ENCODE results near the gene GZF1. TPM values are rescaled to one million over a fixed set of nuclear protein-coding genes. Genes with fewer than 3 reads are reported as not detected.

GZF1 gene
- total and polyA plus RNA-seq, 5 donors from 2014 or later, result 3.1 to 24.8 (median 3.4) TPM

DNA sequence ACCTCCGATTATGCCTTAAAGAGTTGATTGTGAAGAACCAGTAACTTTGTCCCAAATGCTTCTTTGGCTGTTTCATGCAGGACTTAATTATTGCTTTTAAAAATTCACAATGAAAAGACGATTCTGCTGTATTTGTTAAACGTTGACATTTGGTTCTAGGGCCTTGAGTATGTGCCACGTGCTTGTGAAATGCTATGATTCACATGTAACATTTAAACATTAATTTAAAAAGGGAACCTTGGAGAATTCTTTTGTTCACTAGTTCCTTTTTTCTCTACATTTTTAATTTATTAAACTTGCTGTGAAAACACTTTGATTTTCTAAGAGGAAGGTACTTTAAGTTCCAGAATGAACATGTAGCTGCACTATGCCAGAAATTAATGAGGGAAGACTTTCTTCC, 9.5 kb downstream of the GZF1 start:
- ATAC-seq (ENCODE audit: low read depth in 2 of 2) (no peak), DNase-seq (no peak)
- peaks cover 9% of the 10 kb centered on the region for H3K4me1 ChIP-seq (ENCODE audit: control insufficient read depth, insufficient read depth, low read length, poor library complexity, severe bottlenecking)
- Mint-ChIP-seq H3K9me3 (peaks cover 0 to 2% (median 0%) of the 10 kb centered on the region in 7 donors), H3K27me3 (no peaks in the 10 kb centered on the region), H3K4me3 (no peak overlapping the region), H3K36me3 (peaks cover 44% of the 10 kb centered on the region), H3K4me1 (peaks cover 13 to 18% (median 15%) of the 10 kb centered on the region in 4 donors), H3K27ac (no peak overlapping the region)
- H3K9me3 ChIP-seq (ENCODE audit: control insufficient read depth in 2 of 2, low read length in 2 of 2), result no peaks in the 10 kb centered on the region
- no peak overlapping the region for H3K4me3 ChIP-seq (ENCODE audit: low read depth, low read length)
- no peak overlapping the region for H3K27ac ChIP-seq (ENCODE audit: insufficient read depth, low read length, poor library complexity, severe bottlenecking)
- H3K36me3 ChIP-seq (ENCODE audit: control insufficient read depth, insufficient read depth, low read length), result peaks cover 74% of the 10 kb centered on the region
- H3K27me3 ChIP-seq (ENCODE audit: control insufficient read depth, insufficient read depth, low read length), result no peaks in the 10 kb centered on the region

DNA sequence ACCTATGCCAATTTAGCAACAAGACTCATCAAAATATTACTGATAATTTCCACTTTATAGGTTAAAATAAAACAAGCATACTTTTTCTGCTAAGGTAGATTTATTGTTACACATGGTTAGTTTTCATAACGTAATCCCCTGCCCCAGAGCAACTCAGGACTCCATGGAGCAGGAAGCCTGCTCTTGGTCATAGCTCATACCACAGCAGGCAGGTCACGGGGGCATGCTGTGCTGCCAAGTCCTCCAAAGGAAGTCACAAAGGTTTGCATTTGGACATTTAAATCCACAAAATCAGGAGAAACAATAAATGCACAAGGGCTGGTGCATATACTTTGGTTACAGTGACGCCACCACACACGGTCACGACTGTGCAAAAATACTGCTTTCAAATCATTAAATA, 12.5 kb downstream of the GZF1 start:
- DNase-seq, result no peak
- Mint-ChIP-seq H3K27me3 (no peaks in the 10 kb centered on the region), H3K27ac (no peak overlapping the region), H3K36me3 (peaks cover 46% of the 10 kb centered on the region), H3K4me3 (no peak overlapping the region), H3K9me3 (peaks cover 0 to 2% (median 0%) of the 10 kb centered on the region in 7 donors), H3K4me1 (peaks cover 0 to 9% (median 2%) of the 10 kb centered on the region in 4 donors)
- H3K36me3 ChIP-seq (ENCODE audit: control insufficient read depth, insufficient read depth, low read length), result peaks cover 71% of the 10 kb centered on the region
- no peaks in the 10 kb centered on the region for H3K4me1 ChIP-seq (ENCODE audit: control insufficient read depth, insufficient read depth, low read length, poor library complexity, severe bottlenecking)
- H3K27ac ChIP-seq (ENCODE audit: insufficient read depth, low read length, poor library complexity, severe bottlenecking), result no peak overlapping the region
- H3K27me3 ChIP-seq (ENCODE audit: control insufficient read depth, insufficient read depth, low read length), result no peaks in the 10 kb centered on the region
- H3K4me3 ChIP-seq (ENCODE audit: low read depth, low read length), result no peak overlapping the region
- no peaks in the 10 kb centered on the region for H3K9me3 ChIP-seq (ENCODE audit: control insufficient read depth in 2 of 2, low read length in 2 of 2)
- ATAC-seq (ENCODE audit: low read depth in 2 of 2), result no peak

DNA sequence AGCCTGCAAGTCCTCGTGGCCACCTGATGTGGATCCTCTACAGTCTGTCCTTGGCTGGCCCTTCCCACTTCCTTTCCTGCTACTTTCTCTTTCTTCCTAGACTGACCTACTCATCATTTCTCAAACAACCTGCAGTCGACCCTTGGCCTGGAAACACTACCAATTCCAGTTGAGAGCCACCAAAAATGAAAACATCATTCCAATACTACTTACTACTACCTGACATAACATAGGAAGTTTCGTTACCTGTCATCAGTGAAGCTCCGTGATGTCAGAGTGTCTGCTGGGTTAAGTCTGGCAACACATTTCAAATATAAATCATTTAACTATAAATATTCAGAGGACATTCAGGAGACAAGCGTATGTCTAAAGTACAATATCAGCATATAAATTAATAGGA, 13.8 kb downstream of the GZF1 start:
- Mint-ChIP-seq H3K27ac (peak overlapping the region in 1 of 3 donors; percentile 95), H3K4me3 (no peak overlapping the region), H3K4me1 (peaks cover 0 to 9% (median 2%) of the 10 kb centered on the region in 4 donors), H3K36me3 (peaks cover 46% of the 10 kb centered on the region), H3K27me3 (no peaks in the 10 kb centered on the region), H3K9me3 (peaks cover 0 to 2% (median 0%) of the 10 kb centered on the region in 7 donors)
- H3K27ac ChIP-seq (ENCODE audit: insufficient read depth, low read length, poor library complexity, severe bottlenecking), result no peak overlapping the region
- no peaks in the 10 kb centered on the region for H3K27me3 ChIP-seq (ENCODE audit: control insufficient read depth, insufficient read depth, low read length)
- H3K9me3 ChIP-seq (ENCODE audit: control insufficient read depth in 2 of 2, low read length in 2 of 2), result no peaks in the 10 kb centered on the region
- no peak for DNase-seq
- peaks cover 67% of the 10 kb centered on the region for H3K36me3 ChIP-seq (ENCODE audit: control insufficient read depth, insufficient read depth, low read length)
- H3K4me1 ChIP-seq (ENCODE audit: control insufficient read depth, insufficient read depth, low read length, poor library complexity, severe bottlenecking), result no peaks in the 10 kb centered on the region
- H3K4me3 ChIP-seq (ENCODE audit: low read depth, low read length), result no peak overlapping the region
- ATAC-seq (ENCODE audit: low read depth in 2 of 2), result no peak

DNA sequence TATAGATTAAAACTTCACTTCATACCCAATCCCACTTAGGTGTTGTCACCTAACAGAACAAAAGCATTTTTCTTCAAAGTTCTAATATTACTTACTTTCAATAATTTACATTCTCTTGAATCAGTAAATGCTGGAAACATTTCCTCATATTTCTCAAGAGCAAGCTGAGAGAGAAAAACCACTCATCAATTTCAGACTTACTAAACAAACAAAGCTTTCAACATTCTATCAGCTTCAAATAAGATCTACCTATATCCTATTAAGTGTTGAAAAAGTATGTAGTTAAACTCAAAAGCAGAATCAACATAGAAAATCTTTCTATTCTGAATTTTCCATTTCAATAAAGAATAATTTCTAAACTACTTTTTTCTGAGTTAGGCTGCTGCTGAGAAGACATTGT, 17.8 kb downstream of the GZF1 start:
- DNase-seq (no peak), ATAC-seq (ENCODE audit: low read depth in 2 of 2) (no peak)
- Mint-ChIP-seq H3K9me3 (peaks cover 0 to 2% (median 0%) of the 10 kb centered on the region in 7 donors), H3K4me3 (no peak overlapping the region), H3K36me3 (peaks cover 56% of the 10 kb centered on the region), H3K27ac (no peak overlapping the region), H3K4me1 (peaks cover 0 to 15% (median 2%) of the 10 kb centered on the region in 4 donors), H3K27me3 (no peaks in the 10 kb centered on the region)
- Histone ChIP-seq H3K27ac (ENCODE audit: insufficient read depth, low read length, poor library complexity, severe bottlenecking) (no peak overlapping the region), H3K9me3 (ENCODE audit: control insufficient read depth in 2 of 2, low read length in 2 of 2) (no peaks in the 10 kb centered on the region), H3K36me3 (ENCODE audit: control insufficient read depth, insufficient read depth, low read length) (peaks cover 44% of the 10 kb centered on the region), H3K27me3 (ENCODE audit: control insufficient read depth, insufficient read depth, low read length) (no peaks in the 10 kb centered on the region), H3K4me3 (ENCODE audit: low read depth, low read length) (no peak overlapping the region), H3K4me1 (ENCODE audit: control insufficient read depth, insufficient read depth, low read length, poor library complexity, severe bottlenecking) (no peaks in the 10 kb centered on the region)

DNA sequence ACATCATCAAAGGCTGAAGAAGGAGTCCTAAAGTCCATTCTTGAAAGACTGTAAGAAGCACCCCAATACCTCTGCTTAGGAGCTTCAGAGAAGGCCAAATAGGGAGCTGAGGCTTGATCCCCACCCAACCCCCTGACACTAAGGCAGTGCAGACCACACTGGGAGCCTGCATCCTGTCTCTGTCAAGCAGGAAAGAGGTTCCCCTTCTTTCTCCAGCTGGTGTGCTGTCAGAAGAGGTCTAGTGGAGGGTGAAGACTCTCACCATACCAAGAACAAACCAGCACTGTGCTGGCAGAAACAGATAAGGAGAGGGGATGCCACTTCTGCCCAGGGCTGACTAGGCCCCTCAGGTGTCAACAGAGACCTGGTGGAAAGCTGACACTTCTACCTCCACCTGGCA, 19.9 kb downstream of the GZF1 start:
- Histone ChIP-seq H3K4me1 (ENCODE audit: control insufficient read depth, insufficient read depth, low read length, poor library complexity, severe bottlenecking) (no peaks in the 10 kb centered on the region), H3K27ac (ENCODE audit: insufficient read depth, low read length, poor library complexity, severe bottlenecking) (no peak overlapping the region), H3K4me3 (ENCODE audit: low read depth, low read length) (no peak overlapping the region), H3K9me3 (ENCODE audit: control insufficient read depth in 2 of 2, low read length in 2 of 2) (no peaks in the 10 kb centered on the region), H3K27me3 (ENCODE audit: control insufficient read depth, insufficient read depth, low read length) (no peaks in the 10 kb centered on the region), H3K36me3 (ENCODE audit: control insufficient read depth, insufficient read depth, low read length) (peaks cover 29% of the 10 kb centered on the region)
- H3K27me3 Mint-ChIP-seq, result no peaks in the 10 kb centered on the region
- H3K36me3 Mint-ChIP-seq, result peaks cover 46% of the 10 kb centered on the region
- no peak overlapping the region for H3K4me3 Mint-ChIP-seq
- peaks cover 0 to 2% (median 0%) of the 10 kb centered on the region in 7 donors for H3K9me3 Mint-ChIP-seq
- ATAC-seq (ENCODE audit: low read depth in 2 of 2), result no peak
- peak overlapping the region in 1 of 3 donors; percentile 53 for H3K27ac Mint-ChIP-seq
- peaks cover 0 to 6% (median 3%) of the 10 kb centered on the region in 4 donors for H3K4me1 Mint-ChIP-seq
- no peak for DNase-seq

DNA sequence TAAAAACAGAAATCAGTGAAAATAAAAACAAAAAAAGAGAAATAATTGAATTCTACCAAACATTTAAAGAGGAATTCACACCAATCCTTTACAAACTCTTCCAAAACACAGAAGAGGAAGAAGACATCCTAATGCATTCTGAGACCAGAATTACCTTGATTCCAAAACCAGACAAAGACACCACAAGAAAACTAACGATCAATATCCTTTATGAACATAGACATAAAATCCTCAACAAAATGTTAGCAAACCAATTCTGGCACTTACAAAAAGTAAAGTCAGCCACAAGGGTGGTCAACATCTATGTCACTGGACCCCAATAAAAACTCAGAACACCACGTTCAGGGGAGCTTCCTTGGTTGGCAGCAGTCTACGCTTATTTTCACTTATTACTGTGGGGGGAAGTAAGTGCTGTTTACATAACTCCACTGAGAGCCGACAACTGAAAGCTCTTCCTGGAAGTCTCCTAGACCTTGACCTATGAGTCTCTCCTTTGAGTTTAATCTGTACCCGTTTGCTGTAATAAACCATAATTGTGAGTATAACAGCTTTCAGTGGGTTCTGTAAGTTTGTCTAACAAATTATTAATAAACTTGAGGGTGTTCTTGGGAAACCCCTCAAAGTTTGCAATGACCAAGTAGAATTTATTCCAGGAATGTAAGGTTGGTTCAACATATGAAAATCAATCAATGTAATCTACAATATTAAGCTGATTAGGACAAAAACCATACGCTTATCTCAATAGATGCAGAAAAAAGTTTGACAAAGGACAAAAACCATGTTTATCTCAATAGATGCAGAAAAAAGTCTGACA, 24.5 kb downstream of the GZF1 start:
- no peaks in the 10 kb centered on the region for H3K9me3 ChIP-seq (ENCODE audit: control insufficient read depth in 2 of 2, low read length in 2 of 2)
- no peaks in the 10 kb centered on the region for H3K27me3 ChIP-seq (ENCODE audit: control insufficient read depth, insufficient read depth, low read length)
- peaks cover 24% of the 10 kb centered on the region for H3K36me3 ChIP-seq (ENCODE audit: control insufficient read depth, insufficient read depth, low read length)
- Mint-ChIP-seq H3K4me3 (no peak overlapping the region), H3K27ac (no peak overlapping the region), H3K9me3 (no peaks in the 10 kb centered on the region), H3K36me3 (peaks cover 36% of the 10 kb centered on the region), H3K4me1 (peaks cover 0 to 6% (median 3%) of the 10 kb centered on the region in 4 donors), H3K27me3 (no peaks in the 10 kb centered on the region)
- H3K4me1 ChIP-seq (ENCODE audit: control insufficient read depth, insufficient read depth, low read length, poor library complexity, severe bottlenecking), result no peaks in the 10 kb centered on the region
- H3K27ac ChIP-seq (ENCODE audit: insufficient read depth, low read length, poor library complexity, severe bottlenecking), result no peak overlapping the region
- ATAC-seq (ENCODE audit: low read depth in 2 of 2), result no peak
- no peak for DNase-seq
- H3K4me3 ChIP-seq (ENCODE audit: low read depth, low read length), result no peak overlapping the region

DNA sequence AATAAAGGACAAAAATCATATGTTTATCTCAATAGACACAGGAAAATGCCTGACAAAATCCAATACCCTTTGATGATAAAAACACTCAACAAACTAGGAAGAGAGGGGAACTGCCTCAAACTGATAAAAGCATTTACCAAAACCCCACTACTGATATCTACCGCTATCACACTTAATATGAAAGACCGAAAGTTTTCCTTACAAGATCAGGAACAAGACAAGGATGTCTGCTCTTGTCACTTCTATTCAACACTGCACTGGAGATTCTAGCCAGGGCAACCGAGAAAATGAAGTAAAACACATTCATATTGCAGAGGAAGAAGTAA, 25.1 kb downstream of the GZF1 start:
- Histone ChIP-seq H3K4me3 (ENCODE audit: low read depth, low read length) (no peak overlapping the region), H3K27ac (ENCODE audit: insufficient read depth, low read length, poor library complexity, severe bottlenecking) (no peak overlapping the region), H3K36me3 (ENCODE audit: control insufficient read depth, insufficient read depth, low read length) (peaks cover 20% of the 10 kb centered on the region), H3K27me3 (ENCODE audit: control insufficient read depth, insufficient read depth, low read length) (no peaks in the 10 kb centered on the region), H3K9me3 (ENCODE audit: control insufficient read depth in 2 of 2, low read length in 2 of 2) (no peaks in the 10 kb centered on the region), H3K4me1 (ENCODE audit: control insufficient read depth, insufficient read depth, low read length, poor library complexity, severe bottlenecking) (no peaks in the 10 kb centered on the region)
- ATAC-seq (ENCODE audit: low read depth in 2 of 2), result no peak
- Mint-ChIP-seq H3K36me3 (peaks cover 34% of the 10 kb centered on the region), H3K4me1 (peaks cover 0 to 6% (median 3%) of the 10 kb centered on the region in 4 donors), H3K4me3 (no peak overlapping the region), H3K27ac (no peak overlapping the region), H3K27me3 (no peaks in the 10 kb centered on the region), H3K9me3 (no peaks in the 10 kb centered on the region)
- no peak for DNase-seq
